Kidney epithelial cell (primary cell): Measurements from ENCODE around the gene CNGA1. TPM values are rescaled to one million over a fixed set of nuclear protein-coding genes. Genes with fewer than 3 reads are reported as not detected.
"Not testable (repeated sequence)": the region's sequence is repeated elsewhere in the genome, so short reads cannot be mapped to it uniquely, and the experiment has no call there.

ENCODE experiments used
- DNase-seq: peaks from one replicate; pipeline ENCODE4 v3.0.0-alpha.2; 2010; ENCODE audit warnings: low read depth
- H3K27me3 ChIP-seq: 2 replicates; pipeline ENCODE4 v1.6.0; 2011; ENCODE audit warnings: low read length; ENCODE audit not compliant: control insufficient read depth, insufficient read depth
- H3K36me3 ChIP-seq: 2 replicates; pipeline ENCODE4 v1.5.1; 2011; ENCODE audit warnings: low read length; ENCODE audit not compliant: control insufficient read depth, insufficient read depth
- H3K4me3 ChIP-seq: 2 replicates; pipeline ENCODE4 v1.5.1; 2011; ENCODE audit warnings: low read depth, mild to moderate bottlenecking, control low read depth, low read length
- CTCF ChIP-seq: IDR thresholded peaks from 2 replicates; pipeline ENCODE4 v1.5.1; 2011; ENCODE audit warnings: mild to moderate bottlenecking, moderate library complexity, low read length, control low read depth, inconsistent platforms; ENCODE audit not compliant: insufficient read depth, poor library complexity, severe bottlenecking
- total RNA-seq: library from RNA; depleted of rRNA; stranded (reverse); fragments of >200 nt; gene quantifications from 2 replicates; pipeline ENCODE4 v1.2.3, GENCODE V29; 2015

Gene CNGA1
- total RNA-seq, 1 donor from 2014 or later = 0.04 TPM

GRCh38 chr4:48008021-48008596 lies 8.4 kb downstream of the CNGA1 start:
- H3K27me3 ChIP-seq = no peaks in the 10 kb centered on the region
- TF ChIP-seq CTCF = no peak
- no peak overlapping the region for H3K4me3 ChIP-seq
- no peak for DNase-seq
- no peaks in the 10 kb centered on the region for H3K36me3 ChIP-seq

GRCh38 chr4:48005781-48006180 lies 10.7 kb downstream of the CNGA1 start:
- no peak overlapping the region for H3K4me3 ChIP-seq
- no peaks in the 10 kb centered on the region for H3K36me3 ChIP-seq
- no peaks in the 10 kb centered on the region for H3K27me3 ChIP-seq
- DNase-seq = no peak
- no peak for TF ChIP-seq CTCF

- H3K36me3 ChIP-seq, H3K4me3 ChIP-seq, DNase-seq, H3K27me3 ChIP-seq: not testable (repeated sequence)
- peak; percentile 28 for TF ChIP-seq CTCF
These were observed 12.9 kb downstream of the CNGA1 start for GRCh38 chr4:48003568-48003967.

- no peak for TF ChIP-seq CTCF
- no peak overlapping the region for H3K4me3 ChIP-seq
These were observed 14.2 kb downstream of the CNGA1 start for GRCh38 chr4:48002267-48002666.

GRCh38 chr4:47996021-47996420 lies 20.5 kb downstream of the CNGA1 start:
- DNase-seq = no peak
- no peaks in the 10 kb centered on the region for H3K27me3 ChIP-seq
- no peaks in the 10 kb centered on the region for H3K36me3 ChIP-seq
- no peak overlapping the region for H3K4me3 ChIP-seq
- TF ChIP-seq CTCF = no peak

More at GRCh38 chr4:48002267-48002666, 14.2 kb downstream of the CNGA1 start:
- no peak for DNase-seq
- H3K27me3 ChIP-seq = no peaks in the 10 kb centered on the region
- H3K36me3 ChIP-seq = no peaks in the 10 kb centered on the region

GRCh38 chr4:47992475-47992874 lies 24.0 kb downstream of the CNGA1 start:
- H3K36me3 ChIP-seq, H3K27me3 ChIP-seq, DNase-seq, H3K4me3 ChIP-seq: not testable (repeated sequence)
